Stimulated activated CD8-positive, alpha-beta memory T cell treated with anti-CD3 and anti-CD28 coated beads, Interleukin-12 subunit alpha, Interleukin-12 subunit beta, amount 100 ng/mL, for 4 hours (primary cell): Measurements from ENCODE around the gene AMBRA1.

Source experiments
- DNase-seq: peaks from one replicate; pipeline ENCODE4 v3.0.0-alpha.2; 2020; ENCODE audit warnings: low read depth

Gene AMBRA1

GRCh38 chr11:46475051-46475925 lies 118.5 kb downstream of the AMBRA1 start:
- DNase-seq, result no peak

GRCh38 chr11:46472662-46472994 lies 121.2 kb downstream of the AMBRA1 start:
- no peak for DNase-seq

GRCh38 chr11:46471943-46472661 lies 121.7 kb downstream of the AMBRA1 start:
- no peak for DNase-seq

- DNase-seq, result no peak
These were observed 123.9 kb downstream of the AMBRA1 start for GRCh38 chr11:46469926-46470325.

- no peak for DNase-seq
These were observed 128.1 kb downstream of the AMBRA1 start for GRCh38 chr11:46465683-46466082.

GRCh38 chr11:46463701-46464421 lies 130.0 kb downstream of the AMBRA1 start:
- no peak for DNase-seq

GRCh38 chr11:46461461-46461927 lies 132.3 kb downstream of the AMBRA1 start:
- DNase-seq, result no peak

- DNase-seq, result no peak
These were observed 135.3 kb downstream of the AMBRA1 start for GRCh38 chr11:46458491-46458890.

- DNase-seq, result no peak
These were observed 136.0 kb downstream of the AMBRA1 start for GRCh38 chr11:46457659-46458424.

- no peak for DNase-seq
These were observed 136.8 kb downstream of the AMBRA1 start for GRCh38 chr11:46457021-46457420.

GRCh38 chr11:46456269-46457001 lies 137.4 kb downstream of the AMBRA1 start:
- no peak for DNase-seq

- DNase-seq, result no peak
These were observed 138.0 kb downstream of the AMBRA1 start for GRCh38 chr11:46455834-46456233.

GRCh38 chr11:46452918-46453517 lies 140.8 kb downstream of the AMBRA1 start:
- DNase-seq, result no peak

- no peak for DNase-seq
These were observed 142.1 kb downstream of the AMBRA1 start for GRCh38 chr11:46451759-46452158.

- no peak for DNase-seq
These were observed 142.9 kb downstream of the AMBRA1 start for GRCh38 chr11:46450846-46451477.

GRCh38 chr11:46447544-46447943 lies 146.3 kb downstream of the AMBRA1 start:
- DNase-seq, result no peak

- no peak for DNase-seq
These were observed 147.7 kb downstream of the AMBRA1 start for GRCh38 chr11:46445920-46446771.

GRCh38 chr11:46445192-46445919 lies 148.5 kb downstream of the AMBRA1 start:
- DNase-seq, result no peak

GRCh38 chr11:46444305-46444704 lies 149.5 kb downstream of the AMBRA1 start:
- DNase-seq, result no peak
